Measurements from ENCODE around the gene IGLL5. TPM values are rescaled to one million over a fixed set of nuclear protein-coding genes. Genes with fewer than 3 reads are reported as not detected.

The IGLL5 gene
- total and polyA plus RNA-seq, 5 donors = 0.65 to 0.97 TPM; not detected in 3

- no peak for ATAC-seq
- Histone ChIP-seq H3K9me3 (ENCODE audit: control insufficient read depth, low read length) (no peaks in the 10 kb centered on the region), H3K27me3 (ENCODE audit: control insufficient read depth, insufficient read depth) (no peaks in the 10 kb centered on the region), H3K4me3 (ENCODE audit: low read length) (no peak overlapping the region), H3K4me1 (ENCODE audit: control insufficient read depth, insufficient read depth, low read length) (no peaks in the 10 kb centered on the region), H3K27ac (ENCODE audit: low read length) (no peak overlapping the region)
- intact Hi-C loops (cut with DNase I) = loop anchor here in 1 of 4 donors (10.0 kb wide), 1 partner anchor 60 kb away; no protein-coding TSS in a partner anchor
- DNase-seq = no peak
- WGBS = 80% methylated on average over 9 of the region's 9 CpGs
Observed at GRCh38 chr22:22884888-22885840, 2.5 kb upstream of the IGLL5 start.

DNA sequence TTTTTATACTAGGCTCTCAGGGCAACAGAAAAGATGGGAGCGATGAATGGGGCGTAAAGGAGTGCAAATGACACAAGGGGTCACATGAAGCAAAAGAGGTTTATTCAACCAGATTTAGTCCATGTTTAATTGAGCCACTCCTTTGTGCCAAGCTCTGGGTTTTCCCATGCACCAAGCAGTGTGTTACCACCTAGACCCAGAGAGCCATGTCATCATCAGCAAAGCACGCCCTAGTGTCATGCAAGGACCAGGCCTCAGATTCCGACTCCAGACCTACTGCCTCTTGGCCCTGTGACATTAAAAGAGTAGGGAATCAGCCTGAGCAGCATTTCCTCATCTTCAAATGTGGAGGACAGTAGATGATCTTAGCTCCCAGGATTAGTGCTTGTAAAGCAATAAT, 1.1 kb upstream of the IGLL5 start:
- H3K27ac ChIP-seq (ENCODE audit: low read length) = no peak overlapping the region
- H3K4me3 ChIP-seq (ENCODE audit: low read length) = no peak overlapping the region
- H3K9me3 ChIP-seq (ENCODE audit: control insufficient read depth, low read length) = no peaks in the 10 kb centered on the region
- no peaks in the 10 kb centered on the region for H3K4me1 ChIP-seq (ENCODE audit: control insufficient read depth, insufficient read depth, low read length)
- intact Hi-C loops (cut with DNase I) = loop anchor here in 1 of 4 donors (10.0 kb wide), 1 partner anchor 58 kb away; no protein-coding TSS in a partner anchor
- no peaks in the 10 kb centered on the region for H3K27me3 ChIP-seq (ENCODE audit: control insufficient read depth, insufficient read depth)
- DNase-seq (no peak), ATAC-seq (no peak)
- WGBS = 83% methylated on average over 4 of the region's 4 CpGs

DNA sequence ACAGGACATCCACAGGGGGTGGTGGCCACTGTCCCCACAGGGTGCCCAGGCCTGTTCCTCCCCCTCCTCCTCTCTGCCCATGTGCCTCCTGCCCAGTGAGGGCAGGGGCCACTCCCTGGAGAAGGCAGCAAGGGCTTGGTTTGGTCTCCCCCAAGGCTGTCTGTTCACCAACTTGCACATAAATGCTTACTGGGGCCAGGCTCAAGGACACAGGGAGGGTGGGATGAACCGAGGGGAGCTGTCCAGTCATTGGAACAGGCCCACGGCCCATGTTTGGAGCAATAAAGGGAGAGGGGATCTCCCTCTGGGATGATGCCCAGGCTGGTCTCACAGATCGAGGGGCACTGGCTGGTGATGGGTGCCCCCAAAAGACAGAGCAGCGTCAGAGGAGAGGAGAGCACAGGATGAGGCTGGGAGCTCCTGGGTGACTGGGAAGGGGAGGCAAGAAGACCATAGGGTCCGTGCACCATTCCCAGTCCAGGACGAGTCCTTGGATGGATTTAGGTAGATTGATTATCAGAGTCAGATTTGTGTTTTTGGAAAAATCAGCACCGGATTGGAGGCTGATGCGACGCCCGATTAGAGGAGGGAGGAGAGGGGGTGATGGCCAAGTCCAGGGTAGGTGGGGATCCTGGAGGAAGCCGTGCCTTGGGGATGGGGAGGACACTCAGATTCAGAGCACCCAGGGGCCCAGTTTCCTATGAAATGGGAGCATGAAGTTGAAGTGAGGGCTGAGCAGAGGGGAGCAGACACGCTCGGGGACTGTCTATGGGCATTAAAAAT, 1.1 kb downstream of the IGLL5 start:
- intact Hi-C loops (cut with DNase I) = loop anchor here in 1 of 4 donors (10.0 kb wide), 1 partner anchor 56 kb away; no protein-coding TSS in a partner anchor
- Histone ChIP-seq H3K4me1 (ENCODE audit: control insufficient read depth, insufficient read depth, low read length) (no peaks in the 10 kb centered on the region), H3K27me3 (ENCODE audit: control insufficient read depth, insufficient read depth) (no peaks in the 10 kb centered on the region), H3K4me3 (ENCODE audit: low read length) (no peak overlapping the region), H3K27ac (ENCODE audit: low read length) (no peak overlapping the region), H3K9me3 (ENCODE audit: control insufficient read depth, low read length) (no peaks in the 10 kb centered on the region)
- DNase-seq (no peak), ATAC-seq (no peak)
- WGBS = 72% methylated on average over 13 of the region's 13 CpGs

- H3K4me1 ChIP-seq (ENCODE audit: control insufficient read depth, insufficient read depth, low read length) = no peaks in the 10 kb centered on the region
- no peak overlapping the region for H3K27ac ChIP-seq (ENCODE audit: low read length)
- DNase-seq = no peak
- intact Hi-C loops (cut with DNase I) = no loop called here
- no peak overlapping the region for H3K4me3 ChIP-seq (ENCODE audit: low read length)
- no peaks in the 10 kb centered on the region for H3K27me3 ChIP-seq (ENCODE audit: control insufficient read depth, insufficient read depth)
- H3K9me3 ChIP-seq (ENCODE audit: control insufficient read depth, low read length) = no peaks in the 10 kb centered on the region
- ATAC-seq = no peak
Observed at GRCh38 chr22:22890085-22890484, 2.5 kb downstream of the IGLL5 start.

DNA sequence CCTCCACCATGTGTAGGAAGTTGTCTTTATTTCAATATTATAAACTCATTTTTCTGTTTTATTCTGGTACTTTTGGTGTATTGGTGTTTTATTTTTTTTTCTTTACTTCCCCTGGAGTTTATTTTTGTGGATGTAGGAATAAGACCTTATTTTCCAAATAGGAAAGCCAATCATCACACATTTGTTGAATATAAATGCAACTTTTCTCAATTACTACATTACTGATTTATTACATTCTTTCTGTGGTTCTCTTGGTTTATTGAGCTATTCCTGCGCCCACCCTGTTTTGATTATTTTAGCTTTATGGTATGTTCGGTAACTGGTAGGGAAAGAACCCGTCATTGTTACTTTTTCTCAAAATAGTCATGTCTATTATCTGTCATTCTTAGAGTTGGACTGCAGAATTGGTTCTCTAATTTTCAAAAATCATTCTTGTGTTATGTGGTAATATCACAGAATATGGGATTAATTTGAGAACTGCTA, 3.6 kb downstream of the IGLL5 start:
- WGBS = 87% methylated on average over 3 of the region's 3 CpGs
- intact Hi-C loops (cut with DNase I) = no loop called here
- Histone ChIP-seq H3K27me3 (ENCODE audit: control insufficient read depth, insufficient read depth) (no peaks in the 10 kb centered on the region), H3K9me3 (ENCODE audit: control insufficient read depth, low read length) (no peaks in the 10 kb centered on the region), H3K4me1 (ENCODE audit: control insufficient read depth, insufficient read depth, low read length) (no peaks in the 10 kb centered on the region), H3K4me3 (ENCODE audit: low read length) (no peak overlapping the region), H3K27ac (ENCODE audit: low read length) (no peak overlapping the region)
- DNase-seq (no peak), ATAC-seq (no peak)

DNA sequence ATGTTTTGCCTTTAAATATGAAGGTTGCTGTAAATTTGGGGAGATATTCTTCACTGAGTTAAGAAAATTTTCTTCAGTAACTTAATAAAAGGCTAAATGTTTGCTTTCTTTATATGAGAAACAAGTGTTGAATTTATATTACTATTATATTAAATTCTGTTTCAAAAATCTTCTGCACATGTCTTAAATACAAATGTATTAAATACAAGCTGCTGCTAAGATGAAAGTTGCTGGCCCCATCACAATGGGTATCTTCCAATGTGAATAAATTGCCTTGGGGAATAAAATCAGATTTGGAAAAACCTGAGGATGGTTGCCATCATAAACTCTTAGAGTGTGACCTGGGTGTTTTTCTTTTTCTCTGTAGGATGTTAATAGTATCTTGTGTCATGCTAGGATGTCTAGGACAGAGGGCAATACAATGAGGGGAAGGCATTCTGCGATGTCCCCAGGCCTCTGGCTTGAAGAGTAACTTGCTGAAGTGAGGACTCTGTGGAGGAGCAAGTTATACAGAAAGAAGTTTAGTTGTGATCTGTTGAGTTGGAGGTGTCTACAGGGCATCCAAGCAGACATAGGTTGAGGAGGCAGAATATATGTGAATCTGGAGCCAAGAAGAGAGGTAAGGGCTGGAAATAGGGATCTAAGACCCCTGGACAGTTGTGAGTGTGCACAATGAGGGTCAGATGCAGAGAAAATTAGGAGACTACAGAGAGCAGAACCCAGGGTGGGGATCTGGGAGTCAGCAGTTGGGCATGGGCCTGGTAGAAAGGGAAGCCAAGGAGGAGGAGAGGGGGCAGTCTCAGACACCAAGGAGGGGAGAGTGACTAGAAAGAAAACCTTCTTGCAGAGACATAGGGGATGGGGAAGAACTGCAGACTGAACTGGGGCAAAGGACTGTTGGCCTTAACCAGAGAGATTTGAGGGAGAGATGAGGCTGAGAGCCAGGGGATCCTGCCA, 4.8 kb downstream of the IGLL5 start:
- 92% methylated on average over 1 of the region's 1 CpG for WGBS

GRCh38 chr22:22893077-22893805, 5.6 kb downstream of the IGLL5 start:
- DNase-seq = peak in 1 of 3 donors; percentile 23
- Histone ChIP-seq H3K4me1 (ENCODE audit: control insufficient read depth, insufficient read depth, low read length) (no peaks in the 10 kb centered on the region), H3K4me3 (ENCODE audit: low read length) (no peak overlapping the region), H3K9me3 (ENCODE audit: control insufficient read depth, low read length) (no peaks in the 10 kb centered on the region), H3K27me3 (ENCODE audit: control insufficient read depth, insufficient read depth) (no peaks in the 10 kb centered on the region), H3K27ac (ENCODE audit: low read length) (no peak overlapping the region)
- ATAC-seq = no peak
- 72% methylated on average over 10 of the region's 10 CpGs for WGBS
- intact Hi-C loops (cut with DNase I) = no loop called here

More for the DNA sequence above, 4.8 kb downstream of the IGLL5 start:
- Histone ChIP-seq H3K27me3 (ENCODE audit: control insufficient read depth, insufficient read depth) (no peaks in the 10 kb centered on the region), H3K27ac (ENCODE audit: low read length) (no peak overlapping the region), H3K4me3 (ENCODE audit: low read length) (no peak overlapping the region), H3K9me3 (ENCODE audit: control insufficient read depth, low read length) (no peaks in the 10 kb centered on the region), H3K4me1 (ENCODE audit: control insufficient read depth, insufficient read depth, low read length) (no peaks in the 10 kb centered on the region)
- intact Hi-C loops (cut with DNase I) = no loop called here
- DNase-seq (no peak), ATAC-seq (no peak)

DNA sequence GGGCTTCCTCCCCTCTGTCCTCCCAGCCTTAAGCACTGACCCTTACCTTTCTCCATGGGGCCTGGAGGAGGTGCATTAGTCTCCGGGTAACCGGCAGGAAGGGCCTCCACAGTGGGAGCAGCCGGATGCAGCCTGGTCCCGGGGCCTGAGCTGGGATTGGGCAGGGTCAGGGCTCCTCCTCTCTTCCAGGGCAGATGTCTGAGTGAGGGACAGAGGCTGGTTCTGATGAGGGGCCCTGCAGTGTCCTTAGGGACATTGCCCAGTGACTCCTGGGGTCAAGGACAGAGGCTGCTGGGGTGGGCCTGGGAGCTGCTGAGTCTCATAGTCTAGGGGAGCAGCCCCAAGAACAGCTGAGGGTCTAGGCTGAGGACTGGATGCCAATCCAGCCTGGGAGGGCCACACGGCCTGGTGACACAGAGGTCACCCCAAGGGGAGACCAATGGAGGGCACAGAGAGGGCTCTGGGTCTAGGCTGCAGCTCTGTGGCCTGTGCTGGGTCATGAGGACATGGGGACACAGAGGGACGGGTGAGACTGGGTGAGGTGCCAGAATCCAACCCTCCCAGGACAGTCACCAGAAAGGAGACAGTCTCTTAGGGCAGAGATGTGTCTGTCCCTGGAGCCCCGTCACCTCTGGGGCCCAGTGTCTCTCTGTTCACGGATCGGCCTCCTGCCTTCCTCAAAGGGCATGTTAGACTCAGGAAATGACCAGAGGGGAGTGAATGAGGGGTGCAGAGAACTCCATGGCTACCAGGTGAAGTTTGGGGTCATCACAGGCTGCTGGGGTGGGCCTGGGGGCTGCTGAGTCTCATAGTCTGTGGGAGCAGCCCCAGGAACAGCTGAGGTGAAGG, 6.5 kb downstream of the IGLL5 start:
- 60% methylated on average over 9 of the region's 9 CpGs for WGBS
- H3K27me3 ChIP-seq (ENCODE audit: control insufficient read depth, insufficient read depth) = no peaks in the 10 kb centered on the region
- ATAC-seq (peak in 1 of 2 donors; percentile 16), DNase-seq (peak in 1 of 3 donors; percentile 29)
- no peak overlapping the region for H3K27ac ChIP-seq (ENCODE audit: low read length)
- no peaks in the 10 kb centered on the region for H3K4me1 ChIP-seq (ENCODE audit: control insufficient read depth, insufficient read depth, low read length)
- intact Hi-C loops (cut with DNase I) = no loop called here
- H3K9me3 ChIP-seq (ENCODE audit: control insufficient read depth, low read length) = no peaks in the 10 kb centered on the region
- H3K4me3 ChIP-seq (ENCODE audit: low read length) = no peak overlapping the region
